ENCODE results near the gene PXMP4.
"Not testable (repeated sequence)": the region's sequence is repeated elsewhere in the genome, so short reads cannot be mapped to it uniquely, and the experiment has no call there.

PXMP4 gene, protein sequence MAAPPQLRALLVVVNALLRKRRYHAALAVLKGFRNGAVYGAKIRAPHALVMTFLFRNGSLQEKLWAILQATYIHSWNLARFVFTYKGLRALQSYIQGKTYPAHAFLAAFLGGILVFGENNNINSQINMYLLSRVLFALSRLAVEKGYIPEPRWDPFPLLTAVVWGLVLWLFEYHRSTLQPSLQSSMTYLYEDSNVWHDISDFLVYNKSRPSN

DNA sequence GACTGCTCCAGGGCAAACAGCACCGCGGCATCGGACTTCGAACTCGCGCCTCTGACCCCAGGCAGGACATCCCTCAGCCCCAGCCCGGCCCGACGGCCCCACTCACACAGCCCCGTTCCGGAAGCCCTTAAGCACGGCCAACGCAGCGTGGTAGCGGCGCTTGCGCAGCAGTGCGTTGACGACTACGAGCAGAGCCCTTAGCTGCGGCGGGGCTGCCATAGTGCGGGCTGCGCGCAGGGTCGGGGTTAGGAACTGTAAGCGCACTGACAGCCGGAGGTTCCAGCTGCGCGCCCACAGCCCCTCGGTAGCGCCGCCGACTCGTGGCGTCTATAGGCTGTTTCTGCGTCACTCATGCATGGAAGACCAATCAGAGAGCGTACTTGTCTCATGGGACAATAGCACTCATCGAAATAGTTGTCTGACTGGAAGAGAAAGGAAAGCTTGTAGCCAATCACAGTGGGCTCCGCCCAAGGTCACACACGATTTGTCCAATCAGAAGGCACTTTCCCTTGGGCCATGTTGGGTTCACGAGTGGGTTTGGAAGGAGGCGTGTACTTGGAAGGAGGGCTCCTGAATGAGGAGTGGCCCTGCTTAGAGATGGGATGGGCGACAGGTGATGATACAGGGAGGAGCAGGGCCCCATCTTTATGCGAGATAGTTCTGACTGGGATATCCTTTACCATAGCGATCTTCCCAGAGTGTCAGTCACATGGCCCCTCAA is at the start of gene PXMP4:
Gene PXMP4, minus strand, starts transcription at position 322 of the 721 bp plus-strand sequence. Its CDS starts 103 bp downstream, at position 219.
- peak; percentile 99 for DNase-seq

DNA sequence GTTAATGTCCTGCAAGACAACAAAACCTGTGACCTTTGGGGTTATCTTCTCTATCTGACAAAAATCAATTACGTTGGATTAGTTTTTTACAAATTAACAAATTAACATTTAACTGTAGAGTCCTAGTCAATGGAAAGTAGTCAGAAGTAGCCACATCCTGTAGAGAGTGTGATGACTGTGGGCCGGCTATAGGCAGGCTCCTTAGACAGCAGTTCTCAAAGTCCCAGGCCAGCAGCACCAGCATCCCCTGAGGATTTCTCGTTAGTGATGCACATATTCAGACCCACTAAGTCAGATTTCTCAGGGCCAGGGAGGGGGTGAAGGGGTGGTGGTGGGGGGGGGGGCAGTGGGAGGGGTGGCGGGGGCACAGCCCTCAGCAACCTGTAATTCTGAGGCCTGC is 48.9 kb upstream of the PXMP4 start:
- DNase-seq: no peak

DNA sequence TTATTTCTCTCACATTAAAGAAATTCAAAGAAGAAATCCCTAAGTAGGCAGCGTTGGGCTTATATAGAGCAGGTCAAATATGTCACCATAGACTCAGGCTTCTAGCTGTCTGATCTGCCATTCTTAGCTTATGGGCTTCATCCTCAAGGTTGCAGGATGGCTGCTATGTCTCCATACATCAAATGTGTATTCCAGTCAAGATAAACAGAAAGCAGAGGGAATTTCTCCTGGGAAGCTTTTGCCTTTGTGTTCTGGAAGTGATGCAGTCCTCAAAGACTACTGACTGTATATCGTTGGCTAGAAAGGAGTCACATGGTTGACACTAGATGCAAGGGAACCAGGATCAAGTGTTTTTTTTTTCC is 47.6 kb upstream of the PXMP4 start:
- DNase-seq: no peak

DNA sequence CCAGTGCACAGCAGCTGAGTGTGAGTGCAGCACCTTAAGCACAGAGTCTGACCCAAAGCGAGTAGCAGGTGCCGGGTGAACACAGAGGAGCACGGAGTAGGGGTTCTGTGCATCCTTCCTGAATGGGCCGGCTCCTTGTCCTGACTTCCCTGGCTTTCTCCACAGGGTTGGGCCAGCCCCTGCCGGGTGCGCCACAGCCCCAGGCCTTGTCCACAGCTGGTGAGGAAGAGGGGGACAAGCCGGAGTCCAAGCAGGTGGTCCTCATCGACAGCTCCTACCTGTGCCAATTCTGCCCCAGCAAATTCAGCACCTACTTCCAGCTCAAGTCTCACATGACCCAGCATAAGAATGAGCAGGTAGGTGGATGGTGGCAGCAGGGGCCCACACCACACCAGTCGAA is 46.6 kb upstream of the PXMP4 start:
- DNase-seq: no peak

DNA sequence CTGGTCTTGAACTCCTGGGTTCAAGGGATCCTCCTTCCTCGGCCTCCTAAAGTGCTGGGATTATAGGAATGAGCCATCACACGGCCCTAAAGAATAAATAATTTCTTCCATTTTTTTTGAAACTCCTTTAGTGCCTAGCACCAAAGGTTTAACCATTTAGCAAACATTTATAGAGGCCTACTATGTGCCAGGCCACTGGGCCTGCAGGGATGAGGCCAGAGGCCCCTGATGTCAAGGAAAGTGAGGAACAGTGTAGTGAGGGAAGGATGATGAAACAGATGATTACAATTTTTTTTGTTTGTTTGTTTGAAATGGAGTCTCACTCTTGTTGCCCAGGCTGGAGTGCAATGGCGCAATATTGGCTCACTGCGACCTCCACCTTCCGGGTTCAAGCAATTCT is 45.5 kb upstream of the PXMP4 start:
- no peak for DNase-seq

DNA sequence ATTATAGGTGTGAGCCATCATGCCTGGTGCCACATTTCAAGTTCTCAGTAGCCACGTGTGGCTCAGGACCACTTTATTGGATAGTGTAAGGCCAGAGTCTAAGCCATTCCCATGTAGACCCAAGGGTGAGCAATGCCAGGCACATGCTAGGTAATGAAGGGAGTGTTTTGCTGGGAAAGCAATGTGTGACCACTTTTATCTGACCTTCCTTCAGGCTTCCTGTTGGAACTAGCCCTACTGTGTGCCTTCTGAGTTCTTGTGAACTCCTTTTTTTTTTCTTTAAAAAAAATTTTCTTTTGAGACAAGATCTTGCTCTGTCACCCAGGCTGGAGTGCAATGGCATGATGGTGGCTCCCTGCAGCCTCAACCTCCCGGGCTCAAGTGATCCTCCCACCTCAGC is 45.0 kb upstream of the PXMP4 start:
- DNase-seq: no peak

DNA sequence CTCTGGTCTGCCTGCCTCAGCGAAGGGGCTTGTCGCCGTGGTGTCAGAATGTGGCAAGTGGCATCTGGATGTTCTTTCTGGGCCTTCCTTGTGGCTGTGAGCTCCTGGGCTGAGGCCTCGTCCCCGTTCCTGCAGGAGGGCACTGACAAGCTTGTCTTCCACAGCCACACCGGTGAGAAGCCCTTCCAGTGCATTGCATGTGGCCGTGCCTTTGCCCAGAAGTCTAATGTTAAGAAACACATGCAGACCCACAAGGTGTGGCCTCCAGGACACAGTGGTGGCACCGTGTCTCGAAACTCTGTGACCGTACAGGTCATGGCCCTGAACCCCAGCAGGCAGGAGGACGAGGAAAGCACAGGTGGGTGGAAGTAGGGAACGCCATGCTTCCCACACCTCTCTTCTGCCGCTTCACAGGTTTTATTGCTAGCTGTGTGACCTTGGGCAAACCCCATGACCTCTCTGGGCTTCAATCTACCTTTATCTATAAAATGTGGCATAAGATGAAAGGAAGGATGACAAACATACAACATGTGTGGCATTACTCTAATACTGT is 41.7 kb upstream of the PXMP4 start:
- DNase-seq: no peak

DNA sequence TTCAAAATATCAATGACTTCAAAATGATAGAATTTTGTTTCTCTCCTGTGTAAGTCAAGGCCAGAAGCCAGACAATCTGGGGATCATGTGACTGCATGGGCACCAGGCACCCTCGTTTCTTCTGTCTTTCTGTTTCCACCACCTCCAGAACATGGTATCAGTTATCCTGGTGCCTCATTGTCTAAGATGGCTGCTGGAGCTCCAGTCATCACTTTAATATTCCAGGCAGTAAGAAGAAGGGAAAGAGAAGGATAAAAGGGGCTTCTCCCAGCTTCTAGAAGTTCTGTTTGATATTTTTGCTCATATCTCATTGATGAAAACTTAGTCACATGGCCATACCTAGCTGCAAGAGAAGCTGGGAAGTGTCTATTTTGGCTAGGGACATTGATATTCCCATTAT is 37.3 kb upstream of the PXMP4 start:
- DNase-seq: no peak

DNA sequence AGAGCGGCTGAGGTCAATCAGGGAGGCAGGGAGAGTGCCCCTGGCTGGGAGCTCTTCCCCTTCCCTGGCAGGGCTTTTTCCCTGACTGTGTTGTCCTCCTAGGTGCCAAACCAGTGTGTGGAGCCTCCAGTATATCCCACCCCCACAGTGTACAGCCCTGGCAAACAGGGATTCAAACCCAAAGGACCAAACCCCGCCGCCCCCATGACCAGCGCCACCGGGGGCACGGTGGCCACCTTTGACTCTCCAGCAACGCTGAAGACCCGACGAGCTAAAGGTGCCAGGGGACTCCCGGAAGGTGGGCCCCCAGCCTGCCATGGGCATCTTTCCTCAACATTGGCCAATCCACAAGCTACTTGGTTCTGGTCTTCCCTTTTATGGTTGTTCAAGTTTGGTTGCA is 36.9 kb upstream of the PXMP4 start:
- no peak for DNase-seq

DNA sequence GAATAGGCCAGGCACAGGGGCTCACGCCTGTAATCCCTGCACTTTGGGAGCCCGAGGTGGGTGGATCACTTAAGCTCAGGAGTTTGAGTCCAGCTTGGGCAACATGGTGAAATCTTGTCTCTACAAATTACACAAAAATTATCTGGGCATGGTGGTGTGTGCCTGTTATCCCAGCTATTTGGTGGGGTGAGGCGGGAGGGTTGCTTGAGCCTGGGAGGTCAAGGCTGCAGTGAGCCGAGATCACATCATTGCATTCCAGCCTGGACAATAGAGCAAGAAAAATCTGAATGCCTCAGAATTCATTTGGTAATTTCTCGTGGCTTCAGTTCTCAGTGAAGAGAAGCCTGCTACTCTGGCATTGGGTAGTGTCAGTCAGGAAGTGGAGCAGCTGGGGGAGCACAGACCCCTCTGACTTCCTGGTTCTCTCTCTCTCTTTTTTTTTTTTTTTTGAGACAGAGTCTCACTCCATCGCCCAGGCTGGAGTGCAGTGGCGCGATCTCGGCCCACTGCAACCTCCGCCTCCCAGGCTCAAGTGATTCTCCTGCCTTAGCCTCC is 35.9 kb upstream of the PXMP4 start:
- not testable (repeated sequence) for DNase-seq

DNA sequence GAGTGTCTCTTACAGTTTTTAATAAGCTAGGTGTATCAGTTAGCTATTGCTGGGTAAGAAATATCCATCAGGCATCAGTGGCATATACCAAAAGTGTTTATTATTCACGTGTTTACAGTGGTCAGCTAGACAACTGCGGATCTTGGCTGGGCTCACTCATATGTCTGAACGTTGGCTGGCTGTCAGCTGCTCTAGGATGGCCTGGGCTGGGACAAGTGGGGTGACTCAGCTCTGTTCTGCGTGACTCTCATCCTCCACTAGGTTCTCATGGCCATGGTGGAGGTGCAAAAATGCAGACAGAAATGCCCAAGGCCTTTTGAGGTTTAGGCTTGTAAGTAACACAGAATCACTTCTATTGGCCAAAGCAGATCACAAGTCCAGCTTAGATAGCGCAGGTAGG is 33.7 kb upstream of the PXMP4 start:
- DNase-seq: no peak

DNA sequence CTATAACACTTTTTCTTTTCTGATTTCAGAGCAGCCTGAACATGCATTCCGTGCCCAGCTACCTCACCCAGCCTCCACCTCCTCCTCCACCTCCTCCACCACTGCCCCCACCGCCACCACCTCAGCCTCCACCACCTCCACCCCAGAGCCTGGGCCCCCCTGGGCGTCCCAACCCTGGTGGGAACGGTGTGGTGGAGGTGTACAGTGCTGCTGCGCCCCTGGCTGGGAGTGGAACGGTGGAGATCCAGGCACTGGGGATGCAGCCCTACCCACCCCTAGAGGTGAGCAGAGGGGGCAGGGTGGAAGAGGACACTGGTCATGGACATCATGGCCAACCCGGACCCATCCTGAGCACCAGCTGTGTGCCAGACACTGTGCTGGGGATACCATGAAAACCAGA is 33.0 kb upstream of the PXMP4 start:
- DNase-seq: no peak

DNA sequence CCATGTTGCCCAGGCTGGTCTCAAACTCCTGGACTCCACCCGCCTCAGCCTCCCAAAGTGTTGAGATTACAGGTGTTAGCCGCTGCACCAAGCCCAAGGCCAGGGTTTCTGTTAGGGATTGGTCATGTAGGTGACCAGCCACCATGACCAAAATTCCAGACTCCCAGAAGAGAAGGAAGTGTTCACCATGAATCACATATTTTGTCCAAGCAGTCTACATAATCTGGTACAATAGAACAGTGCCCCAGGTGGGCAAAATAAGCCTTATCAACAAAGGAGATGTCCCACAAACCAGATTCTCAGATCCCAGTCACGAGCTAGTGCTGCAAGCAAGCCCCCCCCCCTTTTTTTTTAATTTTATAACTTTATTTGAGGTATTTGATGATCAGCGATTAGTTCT is 31.7 kb upstream of the PXMP4 start:
- no peak for DNase-seq

DNA sequence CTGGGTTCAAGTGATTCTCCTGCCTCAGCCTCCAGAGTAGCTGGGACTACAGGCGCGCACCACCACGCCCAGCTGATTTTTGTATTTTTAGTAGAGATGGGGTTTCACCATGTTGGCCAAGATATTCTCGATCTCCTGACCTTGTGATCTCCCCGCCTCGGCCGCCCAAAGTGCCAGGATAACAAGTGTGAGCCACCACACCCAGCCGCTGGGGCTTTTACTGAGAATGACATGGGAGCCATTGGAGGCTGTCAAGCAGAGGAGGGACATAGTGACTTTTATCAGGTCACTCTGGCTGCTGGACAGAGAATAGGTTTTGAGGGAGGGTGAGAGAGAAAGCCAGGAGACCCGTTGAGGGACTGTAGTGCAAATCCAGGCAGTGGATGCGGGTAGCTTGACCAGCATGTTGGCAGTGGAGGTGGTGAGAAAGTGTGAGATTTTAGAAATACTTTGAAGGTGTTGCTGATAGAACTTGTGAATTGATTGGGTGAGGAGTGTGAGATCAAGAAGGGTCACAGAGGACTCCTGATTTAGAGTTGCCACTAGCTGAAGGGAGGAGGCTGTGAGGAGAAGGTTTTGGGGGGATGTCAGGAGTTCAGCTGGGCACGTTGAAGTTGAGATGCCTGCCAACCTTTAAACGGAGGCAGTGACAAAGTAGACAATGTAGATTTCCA is 26.4 kb upstream of the PXMP4 start:
- no peak for DNase-seq

DNA sequence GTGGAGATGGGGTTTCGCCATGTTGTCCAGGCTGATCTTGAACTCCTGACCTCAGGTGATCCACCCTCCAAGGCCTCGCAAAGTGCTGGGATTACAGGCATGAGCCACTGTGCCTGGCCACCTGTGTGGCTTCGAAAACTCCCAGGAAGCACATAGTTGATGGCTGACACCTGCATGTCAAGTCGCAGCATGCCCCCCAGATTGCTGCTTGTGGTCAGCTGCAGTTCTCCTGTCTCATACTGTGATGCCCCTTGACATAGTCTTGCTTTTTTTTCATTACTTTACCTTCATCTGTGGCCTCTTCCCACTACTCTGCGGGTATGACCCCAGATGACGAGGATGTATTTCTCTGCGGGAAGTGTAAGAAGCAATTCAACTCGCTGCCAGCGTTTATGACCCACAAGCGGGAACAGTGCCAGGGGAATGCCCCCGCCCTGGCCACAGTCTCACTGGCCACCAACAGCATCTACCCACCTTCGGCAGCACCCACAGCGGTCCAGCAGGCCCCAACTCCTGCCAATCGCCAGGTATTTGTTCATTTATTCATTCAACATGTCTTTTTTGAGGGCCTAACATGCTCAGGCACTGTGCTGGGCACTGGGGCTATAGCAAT is 24.8 kb upstream of the PXMP4 start:
- no peak for DNase-seq

DNA sequence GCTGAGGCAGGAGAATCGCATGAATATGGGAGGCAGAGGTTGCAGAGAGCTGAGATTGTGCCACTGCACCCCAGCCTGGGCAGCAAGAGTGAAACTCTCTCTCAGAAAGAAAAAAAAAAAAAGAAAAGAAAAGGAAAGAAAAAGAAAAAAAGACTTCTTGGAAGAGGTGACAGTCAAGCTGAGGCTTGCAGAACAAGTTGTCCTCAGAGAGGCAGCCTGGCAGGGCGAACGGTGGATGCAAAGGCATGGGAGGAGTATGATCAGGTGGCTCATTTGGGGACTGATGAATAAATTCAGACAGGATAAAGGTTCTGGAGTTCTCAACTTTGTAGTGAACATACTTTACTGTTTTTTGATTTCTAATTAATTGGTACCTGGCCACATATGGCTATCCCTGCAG is 24.1 kb upstream of the PXMP4 start:
- DNase-seq: no peak

DNA sequence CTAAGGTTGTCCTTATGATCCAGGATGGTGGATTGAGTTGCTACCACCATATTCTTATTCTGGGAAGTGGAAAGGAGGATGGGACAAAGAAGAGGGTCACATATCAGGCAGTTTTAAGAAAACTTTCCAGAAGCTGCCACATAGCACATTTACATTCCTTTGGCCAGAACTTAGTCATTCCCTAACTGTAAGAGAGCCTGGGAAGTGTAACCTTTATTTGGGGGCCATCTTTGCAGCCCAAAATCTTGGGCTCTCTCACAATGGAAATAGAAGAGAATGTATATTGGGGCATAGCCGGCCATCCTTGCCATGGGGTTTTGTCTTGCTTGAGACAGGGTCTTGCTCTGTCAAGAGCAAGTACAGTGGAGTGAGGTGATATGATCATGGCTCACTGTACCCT is 20.1 kb upstream of the PXMP4 start:
- DNase-seq: no peak

DNA sequence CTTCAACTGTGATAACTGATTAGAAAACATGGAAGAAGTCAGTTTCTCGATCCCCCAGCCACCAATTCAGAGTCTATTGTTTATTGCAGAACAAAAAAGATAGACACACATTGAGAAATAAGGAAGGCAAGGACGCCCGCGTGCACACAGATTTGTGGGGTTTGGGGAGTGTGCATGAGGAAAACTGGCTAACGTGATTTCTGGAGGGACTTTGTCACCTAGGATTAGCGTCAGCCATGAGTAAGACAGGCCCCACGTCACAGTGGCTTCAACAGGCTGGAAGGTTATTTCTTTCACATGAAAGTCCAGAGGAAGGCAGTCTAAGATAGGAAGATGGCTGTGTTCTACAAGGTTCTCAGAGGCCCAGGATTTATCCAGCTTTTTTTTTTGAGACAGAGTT is 19.4 kb upstream of the PXMP4 start:
- no peak for DNase-seq

DNA sequence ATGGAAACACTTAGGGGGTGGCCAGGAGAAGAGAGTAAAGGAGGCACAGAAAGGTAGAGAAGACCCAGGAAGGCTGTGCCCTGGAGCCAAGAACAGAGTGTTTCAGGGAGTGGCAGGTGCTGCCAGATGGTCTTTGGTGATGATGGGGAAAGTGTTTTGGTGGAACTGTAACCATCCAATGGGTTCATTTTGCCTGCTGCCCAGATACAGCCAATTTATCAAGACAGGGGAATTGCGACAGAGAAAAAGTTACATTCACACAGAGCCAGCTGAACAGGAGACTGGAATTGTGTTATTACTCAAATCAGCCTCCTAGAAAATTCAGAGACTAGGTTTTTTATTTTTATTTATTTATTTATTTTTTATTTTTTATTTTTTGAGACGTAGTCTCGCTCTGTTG is 16.9 kb upstream of the PXMP4 start:
- DNase-seq: no peak

DNA sequence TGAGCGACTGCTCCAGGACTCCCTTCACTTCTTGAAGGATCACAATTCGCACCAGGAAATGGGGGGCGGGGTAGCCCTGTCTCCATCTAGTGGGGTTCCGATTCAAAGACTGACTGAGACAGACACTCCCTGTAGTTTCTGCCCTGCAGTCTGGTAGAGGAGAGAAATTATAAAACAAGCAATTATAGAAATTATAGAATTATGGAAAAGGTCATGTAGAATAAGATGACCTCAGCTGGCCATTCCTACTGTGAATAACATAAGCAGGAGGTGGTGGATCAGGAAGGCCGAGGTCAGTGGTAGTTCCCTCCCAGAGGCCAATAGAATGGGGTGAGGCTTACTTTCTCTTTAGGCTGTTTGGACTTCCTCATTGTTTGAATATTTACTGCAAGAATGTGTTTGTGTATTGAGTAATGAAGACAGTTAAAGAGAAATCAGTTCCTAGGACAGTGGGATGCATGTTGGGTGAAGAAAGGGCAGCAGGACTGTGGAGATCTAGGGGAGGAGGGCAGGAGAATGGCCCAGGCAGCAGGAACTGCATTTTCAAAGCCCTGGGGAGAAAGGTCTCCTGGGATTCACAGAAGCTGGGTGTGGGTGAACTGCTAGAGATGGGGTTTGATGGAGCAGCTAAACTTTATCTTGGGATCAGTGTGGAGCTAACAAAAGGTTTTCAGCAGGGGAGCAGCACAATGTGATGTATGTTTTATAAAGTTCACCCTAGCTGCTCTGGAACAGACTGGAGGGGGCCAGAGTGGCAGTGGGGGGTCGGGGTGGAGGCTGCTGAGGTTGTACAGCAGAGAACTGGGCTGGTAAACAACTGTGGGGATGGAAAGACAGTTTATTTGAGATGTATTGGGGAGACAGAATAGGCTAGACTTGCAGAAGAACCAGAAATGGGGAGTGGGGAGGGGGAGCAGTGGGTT is 13.8 kb upstream of the PXMP4 start:
- DNase-seq: no peak

DNA sequence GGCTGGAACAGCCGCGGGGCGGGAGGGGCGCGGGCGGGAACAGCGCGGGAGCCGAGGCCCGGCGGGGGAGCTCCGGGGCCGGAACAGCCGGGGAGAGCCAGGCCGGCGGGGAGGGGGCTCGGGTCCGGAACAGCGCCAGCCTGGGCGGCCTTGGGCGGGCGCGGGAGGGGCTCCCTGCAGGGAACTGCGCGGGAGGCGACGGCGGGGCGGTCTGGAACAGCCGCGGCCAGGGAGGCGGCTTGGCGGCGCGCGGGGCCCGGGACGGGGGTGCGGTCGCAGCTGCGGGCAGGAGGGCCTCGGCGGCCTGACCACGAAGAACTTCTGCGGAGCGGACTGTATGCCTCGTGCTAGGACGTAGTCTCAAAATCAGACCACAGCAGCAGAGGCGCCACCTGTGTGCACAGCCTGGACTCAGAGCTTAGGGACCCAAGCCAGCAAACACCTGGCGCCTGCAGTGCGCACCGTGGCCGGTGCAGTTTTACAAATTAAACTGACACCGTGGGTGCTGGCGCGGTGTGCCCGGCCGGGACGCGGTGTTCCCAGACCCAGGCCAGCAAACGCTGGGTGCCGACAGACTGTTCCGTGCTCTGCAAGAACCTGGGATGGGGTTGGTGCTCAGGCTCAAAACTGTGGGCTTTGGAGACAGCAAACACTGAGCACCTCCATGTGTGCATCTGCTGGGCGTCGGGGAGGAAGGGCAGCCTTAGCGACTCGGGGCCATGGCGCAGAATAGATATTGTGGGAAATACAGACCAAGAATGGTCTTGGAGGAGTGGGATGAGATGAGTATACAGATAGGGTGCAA is 12.3 kb upstream of the PXMP4 start:
- peak; percentile 95 for DNase-seq

Data from NCI-H1105 (cell line).